ENCODE measurements around the gene VAV3.

- TF ChIP-seq, protein P1, sequence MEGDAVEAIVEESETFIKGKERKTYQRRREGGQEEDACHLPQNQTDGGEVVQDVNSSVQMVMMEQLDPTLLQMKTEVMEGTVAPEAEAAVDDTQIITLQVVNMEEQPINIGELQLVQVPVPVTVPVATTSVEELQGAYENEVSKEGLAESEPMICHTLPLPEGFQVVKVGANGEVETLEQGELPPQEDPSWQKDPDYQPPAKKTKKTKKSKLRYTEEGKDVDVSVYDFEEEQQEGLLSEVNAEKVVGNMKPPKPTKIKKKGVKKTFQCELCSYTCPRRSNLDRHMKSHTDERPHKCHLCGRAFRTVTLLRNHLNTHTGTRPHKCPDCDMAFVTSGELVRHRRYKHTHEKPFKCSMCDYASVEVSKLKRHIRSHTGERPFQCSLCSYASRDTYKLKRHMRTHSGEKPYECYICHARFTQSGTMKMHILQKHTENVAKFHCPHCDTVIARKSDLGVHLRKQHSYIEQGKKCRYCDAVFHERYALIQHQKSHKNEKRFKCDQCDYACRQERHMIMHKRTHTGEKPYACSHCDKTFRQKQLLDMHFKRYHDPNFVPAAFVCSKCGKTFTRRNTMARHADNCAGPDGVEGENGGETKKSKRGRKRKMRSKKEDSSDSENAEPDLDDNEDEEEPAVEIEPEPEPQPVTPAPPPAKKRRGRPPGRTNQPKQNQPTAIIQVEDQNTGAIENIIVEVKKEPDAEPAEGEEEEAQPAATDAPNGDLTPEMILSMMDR (IDR thresholded peaks at IDR 0.05), result no peak
- TF ChIP-seq POLR2A (IDR thresholded peaks at IDR 0.05; ENCODE audit: low read depth) (no peak), EP300 (IDR thresholded peaks at IDR 0.05) (no peak), POLR2AphosphoS5 (IDR thresholded peaks at IDR 0.05) (no peak)
These were observed 321.2 kb downstream of the VAV3 start for GRCh38 chr1:107643766-107644165.
